ENCODE measurements around the gene CBFA2T2.
"Not testable (repeated sequence)": the region's sequence is repeated elsewhere in the genome, so short reads cannot be mapped to it uniquely, and the experiment has no call there.

The CBFA2T2 gene

GRCh38 chr20:33553516-33553915 is 63.6 kb downstream of the CBFA2T2 start:
- no peak for DNase-seq

- no peak for DNase-seq
Measured at GRCh38 chr20:33554914-33555420, 65.1 kb downstream of the CBFA2T2 start.

- DNase-seq: no peak
Measured at GRCh38 chr20:33555755-33556154, 65.9 kb downstream of the CBFA2T2 start.

- DNase-seq: no peak
Measured at GRCh38 chr20:33556246-33556645, 66.3 kb downstream of the CBFA2T2 start.

GRCh38 chr20:33558348-33559144 is 68.7 kb downstream of the CBFA2T2 start:
- no peak for DNase-seq

GRCh38 chr20:33559212-33559611 is 69.3 kb downstream of the CBFA2T2 start:
- DNase-seq: no peak

GRCh38 chr20:33560026-33560425 is 70.1 kb downstream of the CBFA2T2 start:
- no peak for DNase-seq

GRCh38 chr20:33561053-33561452 is 71.2 kb downstream of the CBFA2T2 start:
- DNase-seq: not testable (repeated sequence)

- no peak for DNase-seq
Measured at GRCh38 chr20:33561692-33562601, 72.1 kb downstream of the CBFA2T2 start.

- DNase-seq: no peak
Measured at GRCh38 chr20:33563788-33564187, 73.9 kb downstream of the CBFA2T2 start.

- no peak for DNase-seq
Measured at GRCh38 chr20:33566781-33567603, 77.1 kb downstream of the CBFA2T2 start.

- DNase-seq: no peak
Measured at GRCh38 chr20:33567949-33568348, 78.1 kb downstream of the CBFA2T2 start.

GRCh38 chr20:33568378-33568777 is 78.5 kb downstream of the CBFA2T2 start:
- DNase-seq: no peak

- DNase-seq: no peak
Measured at GRCh38 chr20:33568868-33569801, 79.2 kb downstream of the CBFA2T2 start.

GRCh38 chr20:33569802-33570391 is 80.0 kb downstream of the CBFA2T2 start:
- no peak for DNase-seq

GRCh38 chr20:33570743-33571142 is 80.8 kb downstream of the CBFA2T2 start:
- no peak for DNase-seq

- DNase-seq: not testable (repeated sequence)
Measured at GRCh38 chr20:33573268-33573667, 83.4 kb downstream of the CBFA2T2 start.

GRCh38 chr20:33575282-33575681 is 85.4 kb downstream of the CBFA2T2 start:
- no peak for DNase-seq

- no peak for DNase-seq
Measured at GRCh38 chr20:33576432-33577125, 86.7 kb downstream of the CBFA2T2 start.

GRCh38 chr20:33578510-33578909 is 88.6 kb downstream of the CBFA2T2 start:
- DNase-seq: no peak

GRCh38 chr20:33583143-33583542 is 93.2 kb downstream of the CBFA2T2 start:
- no peak for DNase-seq
